ENCODE measurements around the gene TRPM5. TPM values are rescaled to one million over a fixed set of nuclear protein-coding genes. Genes with fewer than 3 reads are reported as not detected.
A peak's percentile ranks its signal among the peaks of the same experiment; 100 is the strongest.

Gene TRPM5
- total and polyA plus RNA-seq, 11 donors, result not detected

DNA sequence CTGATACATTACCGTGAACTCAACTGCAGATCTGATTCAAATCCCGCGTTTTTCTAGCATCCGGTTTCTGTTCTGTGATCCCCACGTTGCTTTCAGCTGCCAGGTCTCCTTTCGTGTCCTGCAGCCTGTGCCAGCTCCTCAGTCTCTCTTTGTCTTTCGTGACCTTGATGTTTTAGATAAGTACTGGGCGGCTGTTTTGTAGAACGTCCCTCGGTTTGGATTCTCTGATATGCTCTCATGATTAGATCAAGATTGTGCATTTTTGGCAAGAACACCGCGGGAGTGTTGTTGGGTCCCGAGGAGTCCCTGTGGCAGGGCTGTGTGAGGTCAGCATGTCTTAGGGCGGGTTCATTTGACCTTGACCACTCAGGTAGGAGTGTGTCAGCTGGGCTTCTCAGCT lies 39.1 kb upstream of the TRPM5 start:
- H3K4me3 ChIP-seq, result no peak overlapping the region
- no peaks in the 10 kb centered on the region for H3K36me3 ChIP-seq
- no peaks in the 10 kb centered on the region for H3K27me3 ChIP-seq
- peaks cover 0 to 26% (median 8%) of the 10 kb centered on the region in 12 donors for H3K9me3 ChIP-seq
- WGBS, 4 donors, result 22 to 28% (median 25%) methylated on average over 14 of the region's 14 CpGs
- TF ChIP-seq, protein P1, sequence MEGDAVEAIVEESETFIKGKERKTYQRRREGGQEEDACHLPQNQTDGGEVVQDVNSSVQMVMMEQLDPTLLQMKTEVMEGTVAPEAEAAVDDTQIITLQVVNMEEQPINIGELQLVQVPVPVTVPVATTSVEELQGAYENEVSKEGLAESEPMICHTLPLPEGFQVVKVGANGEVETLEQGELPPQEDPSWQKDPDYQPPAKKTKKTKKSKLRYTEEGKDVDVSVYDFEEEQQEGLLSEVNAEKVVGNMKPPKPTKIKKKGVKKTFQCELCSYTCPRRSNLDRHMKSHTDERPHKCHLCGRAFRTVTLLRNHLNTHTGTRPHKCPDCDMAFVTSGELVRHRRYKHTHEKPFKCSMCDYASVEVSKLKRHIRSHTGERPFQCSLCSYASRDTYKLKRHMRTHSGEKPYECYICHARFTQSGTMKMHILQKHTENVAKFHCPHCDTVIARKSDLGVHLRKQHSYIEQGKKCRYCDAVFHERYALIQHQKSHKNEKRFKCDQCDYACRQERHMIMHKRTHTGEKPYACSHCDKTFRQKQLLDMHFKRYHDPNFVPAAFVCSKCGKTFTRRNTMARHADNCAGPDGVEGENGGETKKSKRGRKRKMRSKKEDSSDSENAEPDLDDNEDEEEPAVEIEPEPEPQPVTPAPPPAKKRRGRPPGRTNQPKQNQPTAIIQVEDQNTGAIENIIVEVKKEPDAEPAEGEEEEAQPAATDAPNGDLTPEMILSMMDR (IDR thresholded peaks at IDR 0.05), result no peak
- no peak for TF ChIP-seq POLR2A (IDR thresholded peaks at IDR 0.05)
- peaks cover 0 to 26% (median 14%) of the 10 kb centered on the region in 12 donors for H3K4me1 ChIP-seq
- intact Hi-C loops (cut with DNase I), result no loop called here
- ATAC-seq (peak in 3 of 4 donors; percentile 32 to 48 (median 48)), DNase-seq (no peak)
- no peak overlapping the region for H3K27ac ChIP-seq

DNA sequence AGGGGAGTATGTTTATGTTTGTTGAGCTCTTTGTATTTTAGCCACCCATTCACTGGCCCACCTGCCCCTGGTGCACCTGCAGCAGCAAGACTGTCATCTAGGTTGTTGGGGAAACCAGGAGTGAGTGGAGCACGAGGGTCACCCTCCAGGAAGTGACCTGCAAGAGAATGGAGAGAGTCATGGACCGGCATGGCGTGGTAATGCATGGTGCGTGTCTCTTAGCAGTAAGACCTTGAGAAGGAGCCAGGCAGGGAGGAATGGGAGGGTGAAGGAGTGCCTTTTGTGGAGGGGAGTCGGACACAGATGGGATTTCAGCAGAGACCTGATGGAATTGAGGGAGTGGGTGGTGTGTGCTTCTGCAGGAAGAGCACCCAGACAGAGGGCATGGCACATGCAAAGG lies 38.4 kb upstream of the TRPM5 start:
- ATAC-seq, result peak in 2 of 4 donors; percentile 6 to 25

DNA sequence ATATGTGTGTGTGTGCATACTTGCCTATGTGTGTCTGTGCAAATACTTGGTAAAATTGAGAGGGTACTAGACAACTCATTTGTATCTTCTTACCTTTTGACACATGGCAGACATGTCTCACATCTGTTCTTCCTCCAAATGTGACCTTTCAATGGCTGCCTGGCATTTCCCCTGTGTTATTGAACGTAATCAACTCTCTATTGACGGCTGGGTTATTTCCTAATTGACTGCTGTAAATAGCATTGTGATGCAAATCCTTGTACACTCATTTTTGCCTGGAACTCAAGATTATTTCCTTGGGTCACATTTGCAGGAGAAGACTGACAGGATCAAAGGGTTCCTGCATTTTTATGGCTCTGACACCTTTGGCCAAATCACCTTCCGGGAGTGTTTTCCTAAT lies 37.9 kb upstream of the TRPM5 start:
- 21 to 45% (median 37%) methylated on average over 3 of the region's 3 CpGs for WGBS, 4 donors
- DNase-seq (no peak), ATAC-seq (peak in 3 of 4 donors; percentile 18 to 29 (median 24))
- intact Hi-C loops (cut with DNase I), result no loop called here
- no peaks in the 10 kb centered on the region for H3K36me3 ChIP-seq
- TF ChIP-seq, protein P1 (IDR thresholded peaks at IDR 0.05), result no peak
- no peak for TF ChIP-seq POLR2A (IDR thresholded peaks at IDR 0.05)
- H3K4me3 ChIP-seq, result no peak overlapping the region
- peaks cover 0 to 14% (median under 1%) of the 10 kb centered on the region in 12 donors for H3K9me3 ChIP-seq
- peaks cover 0 to 36% (median 18%) of the 10 kb centered on the region in 12 donors for H3K4me1 ChIP-seq
- no peak overlapping the region for H3K27ac ChIP-seq
- H3K27me3 ChIP-seq, result no peaks in the 10 kb centered on the region

More for the DNA sequence above, 38.4 kb upstream of the TRPM5 start:
- 53 to 63% (median 59%) methylated on average over 5 of the region's 5 CpGs for WGBS, 4 donors
- TF ChIP-seq POLR2A (IDR thresholded peaks at IDR 0.05), result no peak
- TF ChIP-seq, protein P1 (IDR thresholded peaks at IDR 0.05), result no peak
- no peaks in the 10 kb centered on the region for H3K27me3 ChIP-seq
- intact Hi-C loops (cut with DNase I), result no loop called here
- no peak overlapping the region for H3K4me3 ChIP-seq
- peak in 1 of 5 donors; percentile 23 for DNase-seq
- H3K4me1 ChIP-seq, result peaks cover 0 to 30% (median 16%) of the 10 kb centered on the region in 12 donors
- no peaks in the 10 kb centered on the region for H3K36me3 ChIP-seq
- peaks cover 0 to 19% (median 3%) of the 10 kb centered on the region in 12 donors for H3K9me3 ChIP-seq
- H3K27ac ChIP-seq, result no peak overlapping the region

- intact Hi-C loops (cut with DNase I), result no loop called here
- Histone ChIP-seq H3K27ac (peak overlapping the region in 1 of 12 donors; percentile 79), H3K9me3 (peaks cover 0 to 6% (median 0%) of the 10 kb centered on the region in 12 donors), H3K27me3 (no peaks in the 10 kb centered on the region), H3K36me3 (no peaks in the 10 kb centered on the region), H3K4me3 (no peak overlapping the region), H3K4me1 (peaks cover 0 to 39% (median 19%) of the 10 kb centered on the region in 12 donors)
- TF ChIP-seq, protein P1 (IDR thresholded peaks at IDR 0.05), result no peak
- TF ChIP-seq POLR2A (IDR thresholded peaks at IDR 0.05), result no peak
- no peak for ATAC-seq
- WGBS, 4 donors, result 78 to 83% (median 79%) methylated on average over 14 of the region's 14 CpGs
- DNase-seq, result peak in 1 of 5 donors; percentile 32
Observed at GRCh38 chr11:2481253-2481652, 36.9 kb upstream of the TRPM5 start.

All from heart left ventricle (tissue), 16 donors.